Esophagus muscularis mucosa (tissue), 3 donors: ENCODE data around the gene DESI2.

Experiments
- CTCF ChIP-seq, 3 experiments: fragments of 200-600 bp in 2 of 3; fragments of 450-650 bp in 1 of 3; sonication (generic) in 2 of 3; IDR thresholded peaks; one replicate each; pipeline ENCODE4 v1.5.1; 2017 to 2019; ENCODE audit warnings: antibody characterized with exemption in 3 of 3, mild to moderate bottlenecking in 2 of 3, moderate library complexity in 1 of 3
- POLR2A ChIP-seq: fragments of 450-650 bp; IDR thresholded peaks from one replicate; pipeline ENCODE4 v1.6.1; 2017; ENCODE audit warnings: antibody characterized with exemption, moderate library complexity, mild to moderate bottlenecking, low read depth
- POLR2AphosphoS5 ChIP-seq, 2 donors: sonication (generic); formaldehyde crosslinking; IDR thresholded peaks; one replicate each; pipeline ENCODE4 v1.6.1; 2017; ENCODE audit warnings: antibody characterized with exemption in 2 of 2

- TF ChIP-seq CTCF (IDR thresholded peaks at IDR 0.05) = peak; percentile 52 to 57 (median 55)
- TF ChIP-seq POLR2A = peak; percentile 95
- peak; percentile 88 to 96 for TF ChIP-seq POLR2AphosphoS5 (IDR thresholded peaks at IDR 0.05)
These were observed at the start of gene DESI2 for GRCh38 chr1:244652623-244653438.
